K562 (cell line): ENCODE data around the gene UROD. TPM values are rescaled to one million over a fixed set of nuclear protein-coding genes. Genes with fewer than 3 reads are reported as not detected.

Experiments
- BCOR ChIP-seq: fragments of 450-650 bp; IDR thresholded peaks from 2 replicates; pipeline ENCODE4 v1.6.1; 2016
- ERF ChIP-seq: fragments of 450-650 bp; formaldehyde crosslinking; IDR thresholded peaks from 2 replicates; pipeline ENCODE4 v1.4.0; 2020; ENCODE audit warnings: mild to moderate bottlenecking, mixed read lengths
- GTF2A2 ChIP-seq: IDR thresholded peaks from 2 replicates; pipeline ENCODE4 v1.6.1; 2016; ENCODE audit warnings: mild to moderate bottlenecking, missing genetic modification characterization, missing compliant biosample characterization
- HDGF ChIP-seq: fragments of 450-650 bp; IDR thresholded peaks from 2 replicates; pipeline ENCODE4 v1.6.1; 2016
- HMG20A ChIP-seq: fragments of 450-650 bp; formaldehyde crosslinking; conservative IDR thresholded peaks from 2 replicates; pipeline ENCODE4 v1.4.0; 2020; ENCODE audit warnings: mild to moderate bottlenecking, mixed read lengths
- KDM4B ChIP-seq, 2 experiments: fragments of 450-650 bp in 1 of 2; sonication (generic) in 1 of 2; IDR thresholded peaks; 2 replicates each; pipeline ENCODE4 v1.6.1; 2016 to 2017; ENCODE audit warnings: borderline replicate concordance in 2 of 2, antibody characterized with exemption in 1 of 2, low read depth in 1 of 2, mild to moderate bottlenecking in 1 of 2
- NEUROD1 ChIP-seq: fragments of 150-350 bp; IDR thresholded peaks from 2 replicates; pipeline ENCODE4 v1.6.1; 2014; ENCODE audit warnings: borderline replicate concordance, low read length, low read depth; ENCODE audit not compliant: partially characterized antibody
- RAD51 ChIP-seq: fragments of 450-650 bp; IDR thresholded peaks from 2 replicates; pipeline ENCODE4 v1.7.1; 2016; ENCODE audit warnings: low read depth, mild to moderate bottlenecking, borderline replicate concordance
- SMAD4 ChIP-seq: fragments of 250-450 bp; sonication (Bioruptor Pico); conservative IDR thresholded peaks from 2 replicates; pipeline ENCODE4 v1.8.0; 2021; ENCODE audit warnings: inconsistent platforms, mild to moderate bottlenecking, moderate library complexity
- ZC3H11A ChIP-seq: IDR thresholded peaks from 2 replicates; pipeline ENCODE4 v1.6.1; 2012; ENCODE audit warnings: low read depth, low read length, improper control_type of control experiment
- polyA plus RNA-seq, 8 experiments: library from polyadenylated mRNA; depleted of rRNA in 4 of 8; stranded (reverse) in 5 of 8; unstranded in 3 of 8; fragments of >200 nt; fragmentation: Nextera tagmentation in 2 of 8; fragmentation: Illumina TruSeq in 1 of 8; extraction: Ambion mirVana in 2 of 8; extraction: Trizol in 1 of 8; gene quantifications; 2 replicates each; pipeline versions ENCODE4 v1.2.1 to v1.2.3, GENCODE V29; 2011 to 2014; ENCODE audit warnings: inconsistent platforms in 1 of 8, missing spikeins in 1 of 8
- total RNA-seq, 7 experiments: library from RNA; depleted of rRNA in 6 of 7; stranded (reverse); fragments of >200 nt in 6 of 7; fragmentation: Illumina TruSeq in 2 of 7; extraction: Trizol in 2 of 7; gene quantifications; 2 replicates each; pipeline versions ENCODE4 v1.2.1 to v1.2.3, GENCODE V29; 2011 to 2021; ENCODE audit warnings: low replicate concordance in 1 of 7
- TF ChIP-seq, protein P1 (sequence below): sonication (generic); formaldehyde crosslinking; IDR thresholded peaks from 2 replicates; pipeline ENCODE4 v1.8.1; 2023; ENCODE audit warnings: missing genetic modification reagents, mild to moderate bottlenecking, borderline replicate concordance
- TF ChIP-seq, protein P2 (sequence below): sonication (generic); formaldehyde crosslinking; IDR thresholded peaks from 2 replicates; pipeline ENCODE4 v1.8.0; 2022; ENCODE audit warnings: missing genetic modification reagents, mild to moderate bottlenecking, moderate library complexity, borderline replicate concordance
- TF ChIP-seq, protein P3 (sequence below): sonication (generic); formaldehyde crosslinking; IDR thresholded peaks from 2 replicates; pipeline ENCODE4 v1.8.0; 2022; ENCODE audit warnings: missing genetic modification reagents, mild to moderate bottlenecking, borderline replicate concordance
- TF ChIP-seq, protein P4 (sequence below): sonication (generic); formaldehyde crosslinking; IDR thresholded peaks from 2 replicates; pipeline ENCODE4 v1.8.1; 2022; ENCODE audit warnings: missing genetic modification reagents

Gene UROD
- total and polyA plus RNA-seq, 9 of the 15 experiments (the other 6 are each of a cell fraction or from before 2014, with no cell fraction given) = 533 to 2,933 (median 1,100) TPM

DNA sequence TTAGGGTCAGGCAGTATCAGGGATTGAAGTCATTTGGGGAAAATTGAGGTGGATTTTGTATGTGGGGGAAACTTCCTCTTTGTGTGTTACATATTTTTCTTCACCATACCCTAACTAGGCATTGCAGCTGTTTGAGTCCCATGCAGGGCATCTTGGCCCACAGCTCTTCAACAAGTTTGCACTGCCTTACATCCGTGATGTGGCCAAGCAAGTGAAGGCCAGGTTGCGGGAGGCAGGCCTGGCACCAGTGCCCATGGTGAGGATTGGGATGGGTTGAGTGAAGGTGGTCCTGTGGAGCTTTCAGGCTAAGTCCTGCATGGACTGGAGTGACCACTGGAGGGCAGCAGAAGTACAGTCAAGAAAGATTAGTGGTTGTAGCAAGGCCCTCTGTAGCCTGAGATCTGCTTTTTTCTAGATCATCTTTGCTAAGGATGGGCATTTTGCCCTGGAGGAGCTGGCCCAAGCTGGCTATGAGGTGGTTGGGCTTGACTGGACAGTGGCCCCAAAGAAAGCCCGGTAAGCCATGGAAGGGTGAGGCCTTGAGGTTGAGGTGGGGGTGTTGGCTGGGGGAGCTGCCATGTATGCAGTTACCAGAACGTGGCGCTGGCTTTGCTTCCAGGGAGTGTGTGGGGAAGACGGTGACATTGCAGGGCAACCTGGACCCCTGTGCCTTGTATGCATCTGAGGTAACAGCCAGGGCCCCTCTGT lies 2.4 kb downstream of the UROD start (continued):
- TF ChIP-seq, protein P1, sequence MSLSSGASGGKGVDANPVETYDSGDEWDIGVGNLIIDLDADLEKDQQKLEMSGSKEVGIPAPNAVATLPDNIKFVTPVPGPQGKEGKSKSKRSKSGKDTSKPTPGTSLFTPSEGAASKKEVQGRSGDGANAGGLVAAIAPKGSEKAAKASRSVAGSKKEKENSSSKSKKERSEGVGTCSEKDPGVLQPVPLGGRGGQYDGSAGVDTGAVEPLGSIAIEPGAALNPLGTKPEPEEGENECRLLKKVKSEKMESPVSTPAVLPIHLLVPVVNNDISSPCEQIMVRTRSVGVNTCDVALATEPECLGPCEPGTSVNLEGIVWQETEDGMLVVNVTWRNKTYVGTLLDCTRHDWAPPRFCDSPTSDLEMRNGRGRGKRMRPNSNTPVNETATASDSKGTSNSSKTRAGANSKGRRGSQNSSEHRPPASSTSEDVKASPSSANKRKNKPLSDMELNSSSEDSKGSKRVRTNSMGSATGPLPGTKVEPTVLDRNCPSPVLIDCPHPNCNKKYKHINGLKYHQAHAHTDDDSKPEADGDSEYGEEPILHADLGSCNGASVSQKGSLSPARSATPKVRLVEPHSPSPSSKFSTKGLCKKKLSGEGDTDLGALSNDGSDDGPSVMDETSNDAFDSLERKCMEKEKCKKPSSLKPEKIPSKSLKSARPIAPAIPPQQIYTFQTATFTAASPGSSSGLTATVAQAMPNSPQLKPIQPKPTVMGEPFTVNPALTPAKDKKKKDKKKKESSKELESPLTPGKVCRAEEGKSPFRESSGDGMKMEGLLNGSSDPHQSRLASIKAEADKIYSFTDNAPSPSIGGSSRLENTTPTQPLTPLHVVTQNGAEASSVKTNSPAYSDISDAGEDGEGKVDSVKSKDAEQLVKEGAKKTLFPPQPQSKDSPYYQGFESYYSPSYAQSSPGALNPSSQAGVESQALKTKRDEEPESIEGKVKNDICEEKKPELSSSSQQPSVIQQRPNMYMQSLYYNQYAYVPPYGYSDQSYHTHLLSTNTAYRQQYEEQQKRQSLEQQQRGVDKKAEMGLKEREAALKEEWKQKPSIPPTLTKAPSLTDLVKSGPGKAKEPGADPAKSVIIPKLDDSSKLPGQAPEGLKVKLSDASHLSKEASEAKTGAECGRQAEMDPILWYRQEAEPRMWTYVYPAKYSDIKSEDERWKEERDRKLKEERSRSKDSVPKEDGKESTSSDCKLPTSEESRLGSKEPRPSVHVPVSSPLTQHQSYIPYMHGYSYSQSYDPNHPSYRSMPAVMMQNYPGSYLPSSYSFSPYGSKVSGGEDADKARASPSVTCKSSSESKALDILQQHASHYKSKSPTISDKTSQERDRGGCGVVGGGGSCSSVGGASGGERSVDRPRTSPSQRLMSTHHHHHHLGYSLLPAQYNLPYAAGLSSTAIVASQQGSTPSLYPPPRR (CRISPR knock-in tag) = no peak
- TF ChIP-seq ZC3H11A (no peak), BCOR (no peak; the same call in 1 of the 2 replicates), HDGF (peak; percentile 99; the same call in 1 of the 2 replicates), ERF (CRISPR knock-in tag) (0 out of 2 replicates have a peak, but pooled peaks have one; percentile 44), HMG20A (CRISPR knock-in tag) (no peak), RAD51 (no peak; the same call in 1 of the 2 replicates), SMAD4 (CRISPR knock-in tag) (0 out of 2 replicates have a peak, but pooled peaks have one; percentile 43), NEUROD1 (peak; percentile 49), KDM4B (IDR thresholded peaks at IDR 0.05; ENCODE audit: borderline replicate concordance in 2 of 2, low read depth in 1 of 2) (peak in 1 of 2 experiments; percentile 59; a peak in 1 of 4 replicates), GTF2A2 (tag) (no peak)
- TF ChIP-seq, protein P2, sequence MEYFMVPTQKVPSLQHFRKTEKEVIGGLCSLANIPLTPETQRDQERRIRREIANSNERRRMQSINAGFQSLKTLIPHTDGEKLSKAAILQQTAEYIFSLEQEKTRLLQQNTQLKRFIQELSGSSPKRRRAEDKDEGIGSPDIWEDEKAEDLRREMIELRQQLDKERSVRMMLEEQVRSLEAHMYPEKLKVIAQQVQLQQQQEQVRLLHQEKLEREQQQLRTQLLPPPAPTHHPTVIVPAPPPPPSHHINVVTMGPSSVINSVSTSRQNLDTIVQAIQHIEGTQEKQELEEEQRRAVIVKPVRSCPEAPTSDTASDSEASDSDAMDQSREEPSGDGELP (CRISPR knock-in tag) = peak; percentile 52; the same call in 1 of the 2 replicates
- TF ChIP-seq, protein P3, sequence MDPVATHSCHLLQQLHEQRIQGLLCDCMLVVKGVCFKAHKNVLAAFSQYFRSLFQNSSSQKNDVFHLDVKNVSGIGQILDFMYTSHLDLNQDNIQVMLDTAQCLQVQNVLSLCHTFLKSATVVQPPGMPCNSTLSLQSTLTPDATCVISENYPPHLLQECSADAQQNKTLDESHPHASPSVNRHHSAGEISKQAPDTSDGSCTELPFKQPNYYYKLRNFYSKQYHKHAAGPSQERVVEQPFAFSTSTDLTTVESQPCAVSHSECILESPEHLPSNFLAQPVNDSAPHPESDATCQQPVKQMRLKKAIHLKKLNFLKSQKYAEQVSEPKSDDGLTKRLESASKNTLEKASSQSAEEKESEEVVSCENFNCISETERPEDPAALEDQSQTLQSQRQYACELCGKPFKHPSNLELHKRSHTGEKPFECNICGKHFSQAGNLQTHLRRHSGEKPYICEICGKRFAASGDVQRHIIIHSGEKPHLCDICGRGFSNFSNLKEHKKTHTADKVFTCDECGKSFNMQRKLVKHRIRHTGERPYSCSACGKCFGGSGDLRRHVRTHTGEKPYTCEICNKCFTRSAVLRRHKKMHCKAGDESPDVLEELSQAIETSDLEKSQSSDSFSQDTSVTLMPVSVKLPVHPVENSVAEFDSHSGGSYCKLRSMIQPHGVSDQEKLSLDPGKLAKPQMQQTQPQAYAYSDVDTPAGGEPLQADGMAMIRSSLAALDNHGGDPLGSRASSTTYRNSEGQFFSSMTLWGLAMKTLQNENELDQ (CRISPR knock-in tag) = no peak
- TF ChIP-seq, protein P4, sequence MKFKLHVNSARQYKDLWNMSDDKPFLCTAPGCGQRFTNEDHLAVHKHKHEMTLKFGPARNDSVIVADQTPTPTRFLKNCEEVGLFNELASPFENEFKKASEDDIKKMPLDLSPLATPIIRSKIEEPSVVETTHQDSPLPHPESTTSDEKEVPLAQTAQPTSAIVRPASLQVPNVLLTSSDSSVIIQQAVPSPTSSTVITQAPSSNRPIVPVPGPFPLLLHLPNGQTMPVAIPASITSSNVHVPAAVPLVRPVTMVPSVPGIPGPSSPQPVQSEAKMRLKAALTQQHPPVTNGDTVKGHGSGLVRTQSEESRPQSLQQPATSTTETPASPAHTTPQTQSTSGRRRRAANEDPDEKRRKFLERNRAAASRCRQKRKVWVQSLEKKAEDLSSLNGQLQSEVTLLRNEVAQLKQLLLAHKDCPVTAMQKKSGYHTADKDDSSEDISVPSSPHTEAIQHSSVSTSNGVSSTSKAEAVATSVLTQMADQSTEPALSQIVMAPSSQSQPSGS (CRISPR knock-in tag) = no peak
